Uterus (tissue), 4 donors: Measurements from ENCODE around the gene TIAM1. TPM values are rescaled to one million over a fixed set of nuclear protein-coding genes. Genes with fewer than 3 reads are reported as not detected.

Experiments used
- DNase-seq, 2 donors: peaks; one replicate each; pipeline ENCODE4 v3.0.0-alpha.2; 2019 to 2020
- H3K27ac ChIP-seq, 2 donors: fragments of 200-600 bp; sonication (generic); 1 replicate in 1 of 2; 2 replicates in 1 of 2; pipeline ENCODE4 v1.5.1; 2016 to 2018
- H3K27me3 ChIP-seq, 2 donors: fragments of 200-600 bp; sonication (generic); one replicate each; pipeline ENCODE4 v1.5.1; 2018 to 2019; ENCODE audit warnings: control low read depth in 1 of 2
- H3K36me3 ChIP-seq, 2 donors: fragments of 200-600 bp; sonication (generic); one replicate each; pipeline ENCODE4 v1.5.1; 2019; ENCODE audit warnings: control low read depth in 1 of 2
- H3K4me1 ChIP-seq, 2 donors: fragments of 200-600 bp; sonication (generic); one replicate each; pipeline ENCODE4 v1.5.1; 2018 to 2019; ENCODE audit warnings: control low read depth in 1 of 2
- H3K4me3 ChIP-seq, 2 donors: fragments of 200-600 bp; sonication (generic); 1 replicate in 1 of 2; 2 replicates in 1 of 2; pipeline ENCODE4 v1.5.1; 2018 to 2019; ENCODE audit warnings: mild to moderate bottlenecking in 1 of 2
- H3K9me3 ChIP-seq, 2 donors: fragments of 200-600 bp; sonication (generic); one replicate each; pipeline ENCODE4 v1.5.1; 2019; ENCODE audit warnings: control low read depth in 1 of 2
- CTCF ChIP-seq, 4 experiments: fragments of 200-600 bp in 2 of 4; fragments of 450-650 bp in 2 of 4; sonication (generic) in 2 of 4; IDR thresholded peaks; one replicate each; pipeline ENCODE4 v1.5.1; 2016 to 2019; ENCODE audit warnings: antibody characterized with exemption in 4 of 4, mild to moderate bottlenecking in 2 of 4, moderate library complexity in 1 of 4
- POLR2A ChIP-seq, 2 donors: fragments of 450-650 bp; IDR thresholded peaks; one replicate each; pipeline ENCODE4 v1.6.1; 2016; ENCODE audit warnings: antibody characterized with exemption in 2 of 2, mild to moderate bottlenecking in 1 of 2, moderate library complexity in 1 of 2
- intact Hi-C: fragments of 100-400 bp; cut with DNase I; formaldehyde crosslinking; loops from one replicate; pipeline ENCODE4 v1.15.1; 2023; ENCODE audit warnings: low total_unique reads
- total RNA-seq, 4 donors: library from RNA; depleted of rRNA in 3 of 4; stranded (reverse); fragments of >200 nt in 3 of 4; gene quantifications; one replicate each; pipeline versions ENCODE4 v1.1.0 to v1.2.4, GENCODE V29; 2014 to 2023
- donor health status: DM: yes; HTN: yes; CAD: no.

TIAM1 gene
- total RNA-seq, 4 donors from 2014 or later, result 14.4 to 74.9 (median 39.5) TPM

- no peak for DNase-seq
- Histone ChIP-seq H3K9me3 (no peaks in the 10 kb centered on the region), H3K27me3 (no peaks in the 10 kb centered on the region), H3K4me1 (no peaks in the 10 kb centered on the region), H3K27ac (no peak overlapping the region), H3K36me3 (no peaks in the 10 kb centered on the region), H3K4me3 (no peak overlapping the region)
- TF ChIP-seq POLR2A (IDR thresholded peaks at IDR 0.05) (no peak), CTCF (IDR thresholded peaks at IDR 0.05) (no peak)
- intact Hi-C loops, result no loop called here
Observed at GRCh38 chr21:31354122-31354521, 10.1 kb upstream of the TIAM1 start.

GRCh38 chr21:31352836-31353235 is 8.8 kb upstream of the TIAM1 start:
- H3K36me3 ChIP-seq, result no peaks in the 10 kb centered on the region
- no peak for TF ChIP-seq POLR2A (IDR thresholded peaks at IDR 0.05)
- TF ChIP-seq CTCF (IDR thresholded peaks at IDR 0.05), result no peak
- intact Hi-C loops, result no loop called here
- DNase-seq, result no peak
- no peaks in the 10 kb centered on the region for H3K27me3 ChIP-seq
- H3K4me1 ChIP-seq, result no peaks in the 10 kb centered on the region
- no peaks in the 10 kb centered on the region for H3K9me3 ChIP-seq
- H3K4me3 ChIP-seq, result no peak overlapping the region
- H3K27ac ChIP-seq, result no peak overlapping the region

GRCh38 chr21:31351960-31352359 is 7.9 kb upstream of the TIAM1 start:
- Histone ChIP-seq H3K36me3 (no peaks in the 10 kb centered on the region), H3K4me3 (no peak overlapping the region), H3K9me3 (no peaks in the 10 kb centered on the region), H3K27me3 (no peaks in the 10 kb centered on the region), H3K27ac (no peak overlapping the region), H3K4me1 (no peaks in the 10 kb centered on the region)
- no peak for DNase-seq
- TF ChIP-seq CTCF (IDR thresholded peaks at IDR 0.05) (no peak), POLR2A (IDR thresholded peaks at IDR 0.05) (no peak)
- intact Hi-C loops, result no loop called here

DNA sequence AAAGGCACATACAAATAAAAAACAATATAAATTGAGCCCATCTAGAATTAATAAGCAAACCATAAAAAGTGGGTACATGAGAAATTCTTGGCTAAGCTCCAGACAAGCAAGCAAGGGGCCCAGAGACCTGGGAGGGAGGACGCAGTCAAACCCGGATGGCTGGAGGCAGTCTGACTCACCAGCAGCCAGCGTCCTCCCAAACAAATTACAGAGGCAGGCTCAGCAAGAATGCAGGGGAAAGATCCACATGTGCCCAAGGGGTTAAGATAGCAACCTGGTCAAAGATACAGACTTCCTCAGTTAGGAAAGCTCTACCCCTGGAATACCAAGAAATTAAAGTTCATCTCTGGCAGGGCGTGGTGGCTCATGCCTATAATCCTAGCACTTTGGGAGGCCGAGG is 7.4 kb upstream of the TIAM1 start:
- no peaks in the 10 kb centered on the region for H3K4me1 ChIP-seq
- H3K27ac ChIP-seq, result no peak overlapping the region
- H3K27me3 ChIP-seq, result no peaks in the 10 kb centered on the region
- no peak overlapping the region for H3K4me3 ChIP-seq
- H3K9me3 ChIP-seq, result no peaks in the 10 kb centered on the region
- no peaks in the 10 kb centered on the region for H3K36me3 ChIP-seq
- TF ChIP-seq CTCF (IDR thresholded peaks at IDR 0.05) (no peak), POLR2A (IDR thresholded peaks at IDR 0.05) (no peak)
- no peak for DNase-seq
- intact Hi-C loops, result no loop called here

GRCh38 chr21:31349208-31349607 is 5.1 kb upstream of the TIAM1 start:
- no peak overlapping the region for H3K4me3 ChIP-seq
- TF ChIP-seq POLR2A (IDR thresholded peaks at IDR 0.05), result no peak
- TF ChIP-seq CTCF (IDR thresholded peaks at IDR 0.05), result no peak
- H3K36me3 ChIP-seq, result no peaks in the 10 kb centered on the region
- no peaks in the 10 kb centered on the region for H3K9me3 ChIP-seq
- no peaks in the 10 kb centered on the region for H3K27me3 ChIP-seq
- no peak for DNase-seq
- H3K4me1 ChIP-seq, result no peaks in the 10 kb centered on the region
- intact Hi-C loops, result no loop called here
- no peak overlapping the region for H3K27ac ChIP-seq
